Neural progenitor cell (in vitro differentiated cells): ENCODE results near the gene IL17RB. TPM values are rescaled to one million over a fixed set of nuclear protein-coding genes. Genes with fewer than 3 reads are reported as not detected.

Experiments used
- DNase-seq: peaks from one replicate; pipeline ENCODE4 v3.0.0-alpha.2; 2016; ENCODE audit warnings: low spot score
- H2AFZ ChIP-seq: fragments of 200-600 bp; sonication (generic); replicated peaks from 2 replicates; pipeline ENCODE4 v1.6.1; 2016; ENCODE audit warnings: antibody characterized with exemption
- H3F3A ChIP-seq: fragments of 200-600 bp; sonication (generic); 2 replicates; pipeline ENCODE4 v1.6.1; 2016; ENCODE audit warnings: antibody characterized with exemption, low read depth
- H3K27ac ChIP-seq: fragments of 200-600 bp; sonication (generic); 2 replicates; pipeline ENCODE4 v1.5.1; 2016; ENCODE audit warnings: mild to moderate bottlenecking
- H3K27me3 ChIP-seq: fragments of 200-600 bp; sonication (generic); 2 replicates; pipeline ENCODE4 v1.6.1; 2016; ENCODE audit warnings: mild to moderate bottlenecking, moderate library complexity
- H3K36me3 ChIP-seq: fragments of 200-600 bp; sonication (generic); 2 replicates; pipeline ENCODE4 v1.5.1; 2016
- H3K4me1 ChIP-seq: fragments of 200-600 bp; sonication (generic); 2 replicates; pipeline ENCODE4 v1.6.1; 2016; ENCODE audit warnings: mixed run types
- H3K4me2 ChIP-seq: fragments of 200-600 bp; sonication (generic); 2 replicates; pipeline ENCODE4 v1.6.1; 2016
- H3K4me3 ChIP-seq: fragments of 200-600 bp; sonication (generic); 2 replicates; pipeline ENCODE4 v1.5.1; 2016
- H3K79me2 ChIP-seq: fragments of 200-600 bp; sonication (generic); 2 replicates; pipeline ENCODE4 v1.6.1; 2016; ENCODE audit warnings: low read depth
- H3K9ac ChIP-seq: fragments of 200-600 bp; sonication (generic); 2 replicates; pipeline ENCODE4 v1.6.1; 2016
- H3K9me3 ChIP-seq: fragments of 200-600 bp; sonication (generic); 2 replicates; pipeline ENCODE4 v1.5.1; 2016; ENCODE audit warnings: low read depth
- H4K20me1 ChIP-seq: fragments of 200-600 bp; sonication (generic); 2 replicates; pipeline ENCODE4 v1.6.1; 2016; ENCODE audit warnings: low read depth
- H3K27ac Mint-ChIP-seq: 3 replicates; pipeline ENCODE4 v1.8.0; 2021; ENCODE audit warnings: mixed read lengths
- H3K27me3 Mint-ChIP-seq: 2 replicates; pipeline ENCODE4 v1.8.0; 2022; ENCODE audit warnings: low read depth, mild to moderate bottlenecking, inconsistent platforms, moderate library complexity, mixed read lengths; ENCODE audit not compliant: insufficient read depth
- H3K36me3 Mint-ChIP-seq: 3 replicates; pipeline ENCODE4 v1.8.0; 2021; ENCODE audit warnings: mixed read lengths
- H3K4me1 Mint-ChIP-seq: 3 replicates; pipeline ENCODE4 v1.8.0; 2021; ENCODE audit warnings: mixed read lengths
- H3K4me3 Mint-ChIP-seq: 3 replicates; pipeline ENCODE4 v1.8.0; 2021; ENCODE audit warnings: mild to moderate bottlenecking, moderate library complexity, mixed read lengths
- H3K9me3 Mint-ChIP-seq: 3 replicates; pipeline ENCODE4 v1.8.0; 2020; ENCODE audit warnings: mixed read lengths
- EZH2 ChIP-seq: fragments of 200-600 bp; sonication (generic); IDR thresholded peaks from 2 replicates; pipeline ENCODE4 v1.6.1; 2017; ENCODE audit warnings: antibody characterized with exemption, mild to moderate bottlenecking, moderate library complexity
- EZH2phosphoT487 ChIP-seq: fragments of 200-600 bp; sonication (generic); IDR thresholded peaks from 2 replicates; pipeline ENCODE4 v1.6.1; 2017; ENCODE audit warnings: antibody characterized with exemption
- total RNA-seq: library from RNA; depleted of rRNA; stranded (reverse); fragments of >200 nt; gene quantifications from 2 replicates; pipeline ENCODE4 v1.2.3, GENCODE V29; 2015; ENCODE audit warnings: low replicate concordance
- TF ChIP-seq, protein P1 (sequence below): fragments of 200-600 bp; sonication (generic); IDR thresholded peaks from 2 replicates; pipeline ENCODE4 v1.5.1; 2017; ENCODE audit warnings: antibody characterized with exemption, mild to moderate bottlenecking

IL17RB gene
- total RNA-seq, 1 donor from 2014 or later: 3.4 TPM

DNA sequence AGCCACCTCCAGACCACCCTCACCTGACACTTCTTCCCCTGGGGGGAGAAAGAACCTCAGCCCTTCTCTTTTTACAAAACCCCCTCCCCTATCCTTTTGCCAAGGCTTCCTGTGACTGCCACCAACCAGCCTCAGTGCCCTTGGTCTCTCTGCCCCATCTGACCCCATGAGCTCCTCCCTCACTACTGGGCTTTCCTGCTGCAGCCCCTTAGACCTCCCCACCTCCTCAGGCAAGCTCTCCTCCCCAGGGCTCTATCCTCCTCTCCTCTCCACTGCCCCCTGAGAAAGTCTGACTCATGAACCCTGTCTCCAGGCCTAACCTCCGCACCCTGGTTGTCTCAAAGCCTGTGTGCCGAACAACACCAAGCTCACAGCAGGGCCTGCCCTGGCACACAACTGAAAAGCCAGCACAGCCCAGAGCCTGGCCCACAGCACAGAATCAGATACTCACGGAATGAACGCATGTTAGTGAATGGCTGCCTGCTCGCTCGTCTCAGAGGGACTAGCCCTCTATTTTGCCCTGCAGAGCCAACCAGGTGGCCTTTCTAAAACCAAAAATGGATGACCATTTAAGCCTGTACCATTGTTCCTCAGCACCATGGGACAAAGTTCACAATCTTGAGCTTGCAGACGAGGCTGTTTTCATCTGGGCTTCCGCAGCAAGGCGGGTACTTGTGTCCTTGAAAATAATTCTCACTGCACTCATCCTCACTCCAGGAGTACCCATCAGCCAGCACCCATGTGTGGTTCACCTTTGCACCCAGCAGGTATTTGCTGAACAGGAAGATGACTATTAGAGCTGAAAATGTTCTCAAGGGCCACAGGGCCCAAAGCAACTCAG is 1.9 kb upstream of the IL17RB start:
- peak overlapping the region; percentile 6 for H3K4me2 ChIP-seq

DNA sequence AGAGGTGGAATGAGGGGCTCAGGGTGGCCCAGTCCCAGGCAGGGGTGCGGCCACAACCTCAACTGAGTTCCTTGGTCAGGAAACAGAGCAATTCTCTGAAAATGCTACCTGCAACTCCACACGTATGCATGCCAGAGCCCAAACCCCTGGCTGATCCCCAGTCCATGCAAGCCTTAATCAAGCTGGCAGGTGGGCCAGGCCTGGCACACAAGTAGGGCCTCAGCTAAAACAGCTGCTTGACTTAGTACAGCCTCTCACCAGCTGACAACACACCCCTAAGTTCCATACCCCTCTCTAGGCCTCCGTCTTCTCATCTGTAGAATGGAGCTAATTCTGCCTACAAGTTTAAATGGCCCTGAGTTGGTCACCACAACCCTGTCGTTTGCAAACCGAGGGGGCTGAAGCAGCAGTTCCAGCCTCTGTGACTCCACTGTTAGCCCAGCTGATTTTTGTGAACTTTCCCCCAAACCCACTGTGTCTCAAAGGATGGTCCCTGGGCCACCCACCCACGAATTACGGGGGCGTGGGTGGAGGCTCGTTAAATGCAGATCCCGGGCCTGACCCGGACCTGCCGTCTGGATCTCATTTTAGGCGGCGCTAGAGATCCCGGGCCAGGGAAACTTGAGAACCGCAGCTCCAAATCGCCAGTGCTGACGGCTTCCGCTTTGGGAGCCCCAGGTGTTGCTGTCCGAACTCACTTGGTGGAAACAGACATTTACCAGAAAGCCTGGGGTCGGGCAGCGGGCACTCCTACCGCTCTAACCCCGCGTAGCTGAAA is 1.1 kb upstream of the IL17RB start:
- Histone ChIP-seq H3K9ac (peak overlapping the region; percentile 7), H4K20me1 (peaks cover 31% of the 10 kb centered on the region), H3K79me2 (no peaks in the 10 kb centered on the region), H3K4me3 (peak overlapping the region; percentile 61), H3K9me3 (no peaks in the 10 kb centered on the region), H2AFZ (peak overlapping the region; percentile 97), H3F3A (peaks cover 24% of the 10 kb centered on the region), H3K36me3 (no peaks in the 10 kb centered on the region), H3K27me3 (peaks cover 30% of the 10 kb centered on the region), H3K4me1 (peaks cover 11% of the 10 kb centered on the region), H3K4me2 (peak overlapping the region; percentile 86), H3K27ac (no peak overlapping the region)
- Mint-ChIP-seq H3K4me1 (peaks cover 26% of the 10 kb centered on the region), H3K9me3 (no peaks in the 10 kb centered on the region), H3K36me3 (no peaks in the 10 kb centered on the region), H3K27ac (peak overlapping the region; percentile 46), H3K4me3 (peak overlapping the region; percentile 84), H3K27me3 (peaks cover 20% of the 10 kb centered on the region)
- TF ChIP-seq, protein P1, sequence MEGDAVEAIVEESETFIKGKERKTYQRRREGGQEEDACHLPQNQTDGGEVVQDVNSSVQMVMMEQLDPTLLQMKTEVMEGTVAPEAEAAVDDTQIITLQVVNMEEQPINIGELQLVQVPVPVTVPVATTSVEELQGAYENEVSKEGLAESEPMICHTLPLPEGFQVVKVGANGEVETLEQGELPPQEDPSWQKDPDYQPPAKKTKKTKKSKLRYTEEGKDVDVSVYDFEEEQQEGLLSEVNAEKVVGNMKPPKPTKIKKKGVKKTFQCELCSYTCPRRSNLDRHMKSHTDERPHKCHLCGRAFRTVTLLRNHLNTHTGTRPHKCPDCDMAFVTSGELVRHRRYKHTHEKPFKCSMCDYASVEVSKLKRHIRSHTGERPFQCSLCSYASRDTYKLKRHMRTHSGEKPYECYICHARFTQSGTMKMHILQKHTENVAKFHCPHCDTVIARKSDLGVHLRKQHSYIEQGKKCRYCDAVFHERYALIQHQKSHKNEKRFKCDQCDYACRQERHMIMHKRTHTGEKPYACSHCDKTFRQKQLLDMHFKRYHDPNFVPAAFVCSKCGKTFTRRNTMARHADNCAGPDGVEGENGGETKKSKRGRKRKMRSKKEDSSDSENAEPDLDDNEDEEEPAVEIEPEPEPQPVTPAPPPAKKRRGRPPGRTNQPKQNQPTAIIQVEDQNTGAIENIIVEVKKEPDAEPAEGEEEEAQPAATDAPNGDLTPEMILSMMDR: peak; percentile 47
- no peak for TF ChIP-seq EZH2
- peak; percentile 80 for DNase-seq

More for the DNA sequence above, 1.9 kb upstream of the IL17RB start:
- H3K4me1 ChIP-seq: peaks cover 11% of the 10 kb centered on the region
- no peak overlapping the region for H2AFZ ChIP-seq
- H3K79me2 ChIP-seq: no peaks in the 10 kb centered on the region
- H3K27ac ChIP-seq: no peak overlapping the region
- peaks cover 30% of the 10 kb centered on the region for H3K27me3 ChIP-seq
- peaks cover 31% of the 10 kb centered on the region for H4K20me1 ChIP-seq
- Mint-ChIP-seq H3K27ac (no peak overlapping the region), H3K36me3 (no peaks in the 10 kb centered on the region), H3K9me3 (no peaks in the 10 kb centered on the region), H3K4me1 (peaks cover 26% of the 10 kb centered on the region), H3K27me3 (peaks cover 20% of the 10 kb centered on the region), H3K4me3 (peak overlapping the region; percentile 84)
- no peaks in the 10 kb centered on the region for H3K9me3 ChIP-seq
- H3K4me3 ChIP-seq: no peak overlapping the region
- no peak overlapping the region for H3K9ac ChIP-seq
- peaks cover 24% of the 10 kb centered on the region for H3F3A ChIP-seq
- H3K36me3 ChIP-seq: no peaks in the 10 kb centered on the region
- TF ChIP-seq, protein P1: no peak
- TF ChIP-seq EZH2: no peak
- no peak for TF ChIP-seq EZH2phosphoT487
- peak; percentile 12 for DNase-seq

DNA sequence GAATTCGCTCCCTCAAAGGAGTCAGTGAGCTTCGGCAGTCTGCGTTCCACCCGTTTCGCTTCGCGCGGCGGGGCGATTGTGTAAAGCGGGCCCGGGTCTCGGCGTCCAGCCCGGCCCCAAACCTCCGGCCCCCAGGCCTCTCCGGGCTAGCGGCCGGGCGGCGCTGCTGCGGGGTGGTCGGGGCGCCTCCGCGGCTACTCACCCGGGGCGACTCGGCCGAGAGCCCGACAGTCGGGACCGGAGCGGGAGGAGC is 561 bp upstream of the IL17RB start:
- Histone ChIP-seq H3K27ac (no peak overlapping the region), H3K4me3 (peak overlapping the region; percentile 61), H3K27me3 (peaks cover 30% of the 10 kb centered on the region), H3K79me2 (no peaks in the 10 kb centered on the region), H3K4me1 (peaks cover 11% of the 10 kb centered on the region), H3K36me3 (no peaks in the 10 kb centered on the region), H4K20me1 (peaks cover 31% of the 10 kb centered on the region), H3F3A (peaks cover 24% of the 10 kb centered on the region), H3K4me2 (peak overlapping the region; percentile 86), H3K9me3 (no peaks in the 10 kb centered on the region), H3K9ac (peak overlapping the region; percentile 7), H2AFZ (peak overlapping the region; percentile 97)
- H3K27ac Mint-ChIP-seq: no peak overlapping the region
- no peaks in the 10 kb centered on the region for H3K9me3 Mint-ChIP-seq
- DNase-seq: no peak
- H3K36me3 Mint-ChIP-seq: no peaks in the 10 kb centered on the region
- H3K4me3 Mint-ChIP-seq: peak overlapping the region; percentile 84
- H3K27me3 Mint-ChIP-seq: peaks cover 20% of the 10 kb centered on the region
- H3K4me1 Mint-ChIP-seq: peaks cover 26% of the 10 kb centered on the region
- TF ChIP-seq EZH2 (no peak), EZH2phosphoT487 (no peak)
- TF ChIP-seq, protein P1: no peak
